AG04450 (cell line): ENCODE results near the gene ZDHHC14. TPM values are rescaled to one million over a fixed set of nuclear protein-coding genes. Genes with fewer than 3 reads are reported as not detected.

Source experiments
- CTCF ChIA-PET: fragments of 300-600, 350-600 bp; formaldehyde crosslinking; extraction: SDS; loops from one replicate; lab custom pipeline; 2022; ENCODE audit warnings: antibody characterized with exemption, inconsistent platforms; lab: Charles Lee
- POLR2A ChIA-PET: fragments of 350-600 bp; formaldehyde crosslinking; extraction: SDS; loops from one replicate; lab custom pipeline; 2021; ENCODE audit warnings: antibody characterized with exemption, inconsistent platforms; lab: Yijun Ruan, JAX
- DNase-seq: peaks from one replicate; pipeline ENCODE4 v3.0.0-alpha.2; 2011; ENCODE audit warnings: low read depth, low spot score
- H3K27ac ChIP-seq: one replicate; pipeline ENCODE4 v1.5.1; 2012; ENCODE audit warnings: low read depth, low read length, control low read depth
- H3K27me3 ChIP-seq: one replicate; pipeline ENCODE4 v1.6.0; 2012; ENCODE audit warnings: low read length; ENCODE audit not compliant: control insufficient read depth, insufficient read depth
- H3K4me3 ChIP-seq: 2 replicates; pipeline ENCODE4 v1.5.1; 2011; ENCODE audit warnings: mild to moderate bottlenecking, low read depth, low read length, control low read depth
- H3K9me3 ChIP-seq: 2 replicates; pipeline ENCODE4 v1.5.1; 2012; ENCODE audit warnings: low read length; ENCODE audit not compliant: control insufficient read depth, insufficient read depth
- CTCF ChIP-seq: IDR thresholded peaks from 2 replicates; pipeline ENCODE4 v1.5.1; 2011; ENCODE audit warnings: low read depth, low read length, control low read depth, inconsistent platforms
- polyA plus RNA-seq: library from polyadenylated mRNA; depleted of rRNA; stranded (reverse); fragments of >200 nt; gene quantifications from 2 replicates; pipeline ENCODE4 v1.2.3, GENCODE V29; 2011

Gene ZDHHC14
- polyA plus RNA-seq, 1 experiment, result 2.2 TPM

- no peak for DNase-seq
- Histone ChIP-seq H3K9me3 (no peaks in the 10 kb centered on the region; the same call in 1 of the 2 replicates), H3K27ac (no peak overlapping the region), H3K4me3 (no peak overlapping the region), H3K27me3 (peaks cover 4% of the 10 kb centered on the region)
- CTCF ChIA-PET, result no interaction called here
- no peak for TF ChIP-seq CTCF
- POLR2A ChIA-PET, result no interaction called here
Measured at GRCh38 chr6:157625111-157625510, 244.1 kb downstream of the ZDHHC14 start.

- ChIA-PET POLR2A (no interaction called here), CTCF (no interaction called here)
- Histone ChIP-seq H3K9me3 (no peaks in the 10 kb centered on the region; the same call in 1 of the 2 replicates), H3K4me3 (peak overlapping the region; percentile 36), H3K27ac (no peak overlapping the region), H3K27me3 (peaks cover 4% of the 10 kb centered on the region)
- no peak for DNase-seq
- no peak for TF ChIP-seq CTCF
Measured at GRCh38 chr6:157625764-157626163, 244.8 kb downstream of the ZDHHC14 start.

- Histone ChIP-seq H3K27ac (no peak overlapping the region), H3K27me3 (peaks cover 4% of the 10 kb centered on the region), H3K9me3 (no peaks in the 10 kb centered on the region; the same call in 1 of the 2 replicates), H3K4me3 (no peak overlapping the region)
- ChIA-PET POLR2A (no interaction called here), CTCF (no interaction called here)
- no peak for TF ChIP-seq CTCF
- no peak for DNase-seq
Measured at GRCh38 chr6:157627195-157627966, 246.4 kb downstream of the ZDHHC14 start.

DNA sequence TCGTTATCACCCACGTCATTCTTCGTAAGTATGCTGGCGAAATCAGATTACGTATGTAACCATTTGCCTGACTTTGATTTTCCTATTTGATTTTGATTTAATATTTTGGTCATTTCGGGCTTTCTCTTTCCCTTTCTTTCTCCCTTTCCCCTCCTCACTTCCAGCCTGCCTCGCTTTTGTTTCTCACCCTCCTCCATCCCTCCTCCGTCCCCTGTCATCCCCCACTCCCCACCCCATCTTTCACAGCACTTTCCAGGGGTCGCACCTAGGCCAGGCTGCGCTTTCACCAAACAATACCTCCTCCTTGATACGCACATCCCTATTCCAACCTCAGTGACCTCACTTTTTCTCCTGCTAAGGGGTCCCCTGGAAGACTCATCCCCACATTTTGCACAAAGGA, 247.5 kb downstream of the ZDHHC14 start:
- TF ChIP-seq CTCF, result no peak
- POLR2A ChIA-PET, result no interaction called here
- no peak for DNase-seq
- Histone ChIP-seq H3K9me3 (no peaks in the 10 kb centered on the region), H3K27ac (no peak overlapping the region), H3K27me3 (peaks cover 4% of the 10 kb centered on the region), H3K4me3 (no peak overlapping the region)
- CTCF ChIA-PET, result no interaction called here

- Histone ChIP-seq H3K4me3 (no peak overlapping the region), H3K9me3 (no peaks in the 10 kb centered on the region), H3K27ac (no peak overlapping the region), H3K27me3 (peaks cover 4% of the 10 kb centered on the region)
- no peak for DNase-seq
- TF ChIP-seq CTCF, result no peak
- ChIA-PET CTCF (no interaction called here), POLR2A (no interaction called here)
Measured at GRCh38 chr6:157629220-157629619, 248.2 kb downstream of the ZDHHC14 start.
